Fibroblast of mammary gland (primary cell): Measurements from ENCODE around the gene ADAMTS2.

Source experiments
- DNase-seq: peaks from one replicate; pipeline ENCODE4 v3.0.0-alpha.2; 2010; ENCODE audit warnings: low read depth
- H3K4me3 ChIP-seq: 2 replicates; pipeline ENCODE4 v1.5.1; 2011; ENCODE audit warnings: low read depth, mild to moderate bottlenecking, low read length, moderate library complexity; ENCODE audit not compliant: control insufficient read depth
- CTCF ChIP-seq: conservative IDR thresholded peaks from 2 replicates; pipeline ENCODE4 v1.5.1; 2011; ENCODE audit warnings: low read depth, low read length, inconsistent platforms; ENCODE audit not compliant: control insufficient read depth, insufficient read depth

Gene ADAMTS2

DNA sequence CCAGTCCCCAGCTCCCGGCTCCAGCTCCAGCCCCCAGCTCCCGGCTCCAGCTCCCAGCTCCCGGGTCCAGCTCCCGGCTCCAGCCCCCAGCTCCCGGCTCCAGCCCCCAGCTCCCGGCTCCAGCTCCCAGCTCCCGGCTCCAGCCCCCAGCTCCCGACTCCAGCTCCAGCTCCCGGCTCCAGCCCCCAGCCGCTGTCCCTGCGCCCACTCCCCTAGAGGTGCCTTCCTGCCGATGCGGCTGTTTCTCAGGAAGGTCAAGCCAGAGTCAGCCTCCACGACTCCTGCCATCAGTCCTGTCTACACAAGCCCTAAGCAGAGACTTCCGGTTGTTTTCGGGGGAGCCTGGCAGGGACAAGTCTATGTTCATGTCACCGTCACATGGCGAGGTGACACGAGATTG is 210.3 kb downstream of the ADAMTS2 start:
- no peak overlapping the region for H3K4me3 ChIP-seq
- no peak for TF ChIP-seq CTCF
- DNase-seq, result no peak

DNA sequence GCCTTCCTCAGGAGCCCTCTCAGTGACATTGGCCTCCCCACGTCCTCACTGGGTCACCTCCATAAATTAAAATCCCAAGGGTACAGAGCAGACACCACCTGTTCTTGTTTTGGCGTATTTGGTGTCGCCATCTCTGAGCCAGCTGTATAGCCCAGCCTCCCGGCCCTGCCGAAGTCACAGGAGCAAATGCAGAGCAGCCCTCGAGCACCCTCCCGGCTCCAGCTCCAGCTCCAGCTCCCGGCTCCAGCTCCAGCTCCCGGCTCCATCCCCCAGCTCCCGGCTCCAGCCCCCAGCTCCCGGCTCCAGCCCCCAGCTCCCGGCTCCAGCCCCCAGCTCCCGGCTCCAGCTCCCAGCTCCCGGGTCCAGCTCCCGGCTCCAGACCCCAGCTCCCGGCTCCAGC is 210.8 kb downstream of the ADAMTS2 start:
- DNase-seq, result no peak
- TF ChIP-seq CTCF, result no peak
- no peak overlapping the region for H3K4me3 ChIP-seq

GRCh38 chr5:179132586-179133355 is 212.5 kb downstream of the ADAMTS2 start:
- DNase-seq, result no peak
- H3K4me3 ChIP-seq, result no peak overlapping the region
- no peak for TF ChIP-seq CTCF

GRCh38 chr5:179131886-179132585 is 213.2 kb downstream of the ADAMTS2 start:
- no peak for TF ChIP-seq CTCF
- no peak overlapping the region for H3K4me3 ChIP-seq
- DNase-seq, result no peak

DNA sequence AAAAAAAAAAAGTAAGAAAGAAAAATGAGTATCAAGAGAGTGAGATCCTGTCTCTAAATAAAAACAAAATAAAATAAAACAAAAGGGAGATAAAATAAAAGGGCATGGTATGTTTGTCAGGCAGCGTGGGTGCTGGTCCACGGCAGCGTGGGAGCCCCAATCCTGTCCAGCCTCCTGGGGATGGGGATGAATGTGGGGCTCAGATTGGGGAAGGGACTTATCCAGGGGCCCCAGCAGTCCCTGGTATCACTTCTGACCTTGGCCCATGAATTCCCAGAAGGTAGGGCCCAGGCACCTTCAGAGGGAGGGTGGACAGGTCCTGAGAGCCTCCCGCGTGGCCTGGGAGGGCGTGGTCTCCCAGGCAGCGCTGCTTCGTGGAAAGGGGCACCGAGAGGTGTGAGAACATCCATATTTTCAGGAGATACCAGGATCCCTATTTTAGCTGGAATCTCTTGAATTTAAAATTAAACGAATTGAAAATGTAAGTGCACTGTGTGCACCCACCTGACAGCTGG is 213.9 kb downstream of the ADAMTS2 start:
- DNase-seq, result no peak
- no peak for TF ChIP-seq CTCF
- H3K4me3 ChIP-seq, result no peak overlapping the region

- H3K4me3 ChIP-seq, result no peak overlapping the region
- DNase-seq, result no peak
- TF ChIP-seq CTCF, result no peak
Measured at GRCh38 chr5:179130101-179130681, 215.1 kb downstream of the ADAMTS2 start.
